Esophagus (tissue), 2 donors: ENCODE results near the gene NAPA. TPM values are rescaled to one million over a fixed set of nuclear protein-coding genes. Genes with fewer than 3 reads are reported as not detected.

Experiments used
- H3K27ac ChIP-seq, 2 donors: one replicate each; pipeline ENCODE4 v1.5.1; 2013; ENCODE audit warnings: low read depth in 2 of 2, mild to moderate bottlenecking in 2 of 2, inconsistent platforms in 1 of 2, low read length in 1 of 2, moderate library complexity in 1 of 2
- H3K27me3 ChIP-seq, 2 donors: one replicate each; pipeline ENCODE4 v1.6.1; 2013; ENCODE audit warnings: low read length in 2 of 2, control low read depth in 1 of 2, mild to moderate bottlenecking in 1 of 2; ENCODE audit not compliant: insufficient read depth in 2 of 2, control insufficient read depth in 1 of 2
- H3K36me3 ChIP-seq, 2 donors: one replicate each; pipeline ENCODE4 v1.6.1; 2013; ENCODE audit warnings: low read length in 1 of 2; ENCODE audit not compliant: control insufficient read depth in 2 of 2, insufficient read depth in 2 of 2
- H3K4me1 ChIP-seq, 2 donors: one replicate each; pipeline ENCODE4 v1.6.1; 2013; ENCODE audit warnings: low read length in 1 of 2; ENCODE audit not compliant: control insufficient read depth in 2 of 2, insufficient read depth in 2 of 2
- H3K4me3 ChIP-seq, 2 donors: one replicate each; pipeline ENCODE4 v1.5.1; 2013; ENCODE audit warnings: low read length in 2 of 2, mild to moderate bottlenecking in 2 of 2, low read depth in 1 of 2, moderate library complexity in 1 of 2
- H3K9me3 ChIP-seq, 2 donors: one replicate each; pipeline ENCODE4 v1.6.1; 2013; ENCODE audit warnings: mild to moderate bottlenecking in 2 of 2, low read depth in 1 of 2, low read length in 1 of 2, moderate library complexity in 1 of 2; ENCODE audit not compliant: control insufficient read depth in 2 of 2, insufficient read depth in 1 of 2
- whole genome bisulfite sequencing, 2 donors: extraction: QIAGEN DNeasy Blood & Tissue Kit; methylation state at CpG; one replicate each; pipeline ENCODE4 v1.1.7; 2013; 5-methylcytosine and 5-hydroxymethylcytosine counted together
- polyA plus RNA-seq, 2 donors: library from polyadenylated mRNA; stranded (reverse); fragments of 200-250 nt; gene quantifications; one replicate each; pipeline ENCODE4 v1.2.3, GENCODE V29; 2013
- donor health status: healthy with polysubstance abuse.
- donor health status: Bipolar disorder and iron deficiency.

The NAPA gene
- polyA plus RNA-seq, 2 donors, result 106 to 110 TPM

DNA sequence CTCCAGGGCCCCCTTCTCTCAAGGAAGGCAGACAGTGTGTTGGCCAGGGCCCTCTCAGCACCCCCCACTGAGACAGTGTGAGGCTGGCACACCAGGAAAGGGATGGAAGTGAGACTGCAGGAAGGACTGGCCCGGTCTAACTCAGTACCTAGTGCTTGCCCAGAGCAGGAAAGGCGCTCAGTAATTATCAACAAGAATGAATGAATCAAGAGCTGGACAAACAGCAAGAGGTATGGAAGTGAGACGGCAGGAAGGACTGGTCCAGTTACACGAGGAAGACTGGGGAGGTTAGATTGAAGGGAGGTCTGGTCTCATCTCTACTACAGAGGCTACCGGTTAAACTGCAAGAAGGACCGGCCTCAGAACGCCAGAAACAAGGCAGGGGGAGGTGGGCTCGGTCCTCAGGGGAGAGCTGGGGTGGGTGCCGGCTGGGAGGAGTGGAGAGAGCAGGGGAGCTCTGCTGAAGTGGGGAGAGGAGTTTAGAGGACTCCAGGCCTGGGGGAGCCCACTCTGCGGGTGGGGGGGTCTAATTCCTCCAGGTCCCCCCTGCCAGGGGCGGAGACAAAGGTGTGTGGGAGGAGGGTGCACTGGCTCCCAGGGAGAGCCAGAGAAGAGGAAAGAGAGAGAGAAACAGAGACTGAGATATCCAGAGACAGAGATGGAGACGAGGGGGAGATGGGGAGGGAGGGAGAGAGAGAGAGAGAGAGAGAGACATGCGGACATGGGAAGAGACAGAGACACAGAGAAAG lies 44.2 kb downstream of the NAPA start:
- WGBS, 2 donors, result 23 to 25% methylated on average over 13 of the region's 13 CpGs
- Histone ChIP-seq H3K27me3 (peaks cover 0 to 3% of the 10 kb centered on the region in 2 donors), H3K36me3 (no peaks in the 10 kb centered on the region), H3K9me3 (peaks cover 0 to 6% of the 10 kb centered on the region in 2 donors), H3K27ac (no peak overlapping the region), H3K4me3 (no peak overlapping the region), H3K4me1 (no peaks in the 10 kb centered on the region)

DNA sequence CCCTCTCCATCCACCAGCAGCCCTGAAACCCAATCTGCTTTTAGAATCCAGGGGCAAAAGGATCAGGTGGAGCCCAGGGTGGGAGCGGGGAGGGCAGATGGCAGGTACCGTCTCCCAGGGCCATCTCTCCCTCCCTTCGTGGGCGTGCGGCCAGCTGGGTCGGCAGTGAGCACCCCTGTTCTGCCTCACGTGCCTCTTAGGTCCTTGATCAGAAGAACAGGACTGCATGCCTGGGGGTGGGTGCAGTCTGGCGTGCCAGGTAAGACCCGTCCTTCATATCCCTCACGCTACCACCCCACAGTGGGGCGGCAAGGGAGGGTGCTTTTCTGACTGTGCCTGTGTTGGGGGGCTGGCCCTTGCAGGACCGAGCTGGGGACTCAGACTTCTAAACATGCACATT lies 45.1 kb downstream of the NAPA start:
- H3K27me3 ChIP-seq, result peaks cover 0 to 3% of the 10 kb centered on the region in 2 donors
- no peaks in the 10 kb centered on the region for H3K4me1 ChIP-seq
- peaks cover 0 to 6% of the 10 kb centered on the region in 2 donors for H3K9me3 ChIP-seq
- 16 to 17% methylated on average over 12 of the region's 12 CpGs for WGBS, 2 donors
- no peak overlapping the region for H3K27ac ChIP-seq
- H3K4me3 ChIP-seq, result no peak overlapping the region
- H3K36me3 ChIP-seq, result no peaks in the 10 kb centered on the region

DNA sequence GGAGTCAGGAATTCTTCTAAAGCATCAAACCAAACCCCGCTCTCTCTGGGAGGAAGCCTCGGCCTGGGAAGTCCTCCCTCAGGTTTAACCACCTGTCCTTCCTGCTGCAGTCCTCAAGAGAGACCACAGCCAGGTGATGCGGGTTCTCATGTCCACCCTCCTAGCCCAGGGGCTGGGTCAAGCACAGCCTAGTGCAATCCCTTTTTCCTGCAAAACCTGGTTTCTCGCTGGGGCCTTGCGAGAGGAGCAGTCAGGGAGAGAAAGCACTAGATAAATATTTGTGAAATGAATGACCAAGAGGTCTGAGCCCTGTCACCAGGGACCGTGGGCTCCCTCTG lies 45.5 kb downstream of the NAPA start:
- no peak overlapping the region for H3K27ac ChIP-seq
- WGBS, 2 donors, result 11 to 18% methylated on average over 6 of the region's 6 CpGs
- peaks cover 0 to 3% of the 10 kb centered on the region in 2 donors for H3K27me3 ChIP-seq
- peaks cover 0 to 6% of the 10 kb centered on the region in 2 donors for H3K9me3 ChIP-seq
- H3K36me3 ChIP-seq, result no peaks in the 10 kb centered on the region
- no peaks in the 10 kb centered on the region for H3K4me1 ChIP-seq
- no peak overlapping the region for H3K4me3 ChIP-seq

DNA sequence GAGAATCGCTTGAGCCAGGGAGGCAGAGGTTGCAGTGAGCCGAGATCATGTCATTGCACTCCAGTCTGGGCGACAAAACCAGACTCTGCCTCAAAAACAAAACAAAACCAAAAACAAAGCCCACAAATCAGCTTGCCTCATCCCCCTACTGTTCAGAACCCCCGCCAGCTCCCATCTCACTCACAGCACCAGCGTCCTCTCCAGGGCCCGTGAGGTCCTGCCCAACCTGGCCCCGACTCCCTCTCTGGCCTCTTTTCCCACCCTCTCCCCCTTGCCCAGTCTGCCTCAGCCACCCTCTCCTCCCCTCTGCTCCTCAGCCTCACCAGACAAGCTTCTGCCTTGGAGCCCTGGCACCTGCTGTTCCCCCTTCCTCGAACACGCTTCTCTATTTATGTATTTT lies 46.9 kb downstream of the NAPA start:
- Histone ChIP-seq H3K27me3 (peaks cover 0 to 3% of the 10 kb centered on the region in 2 donors), H3K9me3 (peaks cover 0 to 4% of the 10 kb centered on the region in 2 donors), H3K4me3 (no peak overlapping the region), H3K27ac (no peak overlapping the region), H3K36me3 (no peaks in the 10 kb centered on the region), H3K4me1 (no peaks in the 10 kb centered on the region)
- WGBS, 2 donors, result 42 to 48% methylated on average over 9 of the region's 9 CpGs

DNA sequence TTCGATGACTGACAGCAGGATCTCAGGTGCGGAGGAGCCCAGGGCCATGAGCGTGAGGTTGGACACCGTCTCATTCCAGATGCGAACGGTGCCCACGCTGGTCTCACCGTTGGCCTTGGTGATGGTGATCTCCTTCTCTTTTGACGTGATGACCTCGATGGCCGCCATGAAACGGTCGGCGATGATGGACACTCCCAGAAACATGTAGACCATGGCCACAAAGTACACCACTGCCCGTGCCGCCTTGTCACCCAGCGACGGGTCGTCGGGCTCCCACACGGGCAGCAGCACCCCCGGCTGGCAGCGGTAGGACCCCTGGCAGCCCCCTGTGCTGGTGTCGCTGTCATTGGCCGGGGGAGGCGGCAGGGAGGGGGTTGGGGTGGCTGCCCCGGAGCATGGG lies 48.9 kb downstream of the NAPA start:
- peaks cover 0 to 3% of the 10 kb centered on the region in 2 donors for H3K27me3 ChIP-seq
- WGBS, 2 donors, result 87 to 88% methylated on average over 27 of the region's 27 CpGs
- no peaks in the 10 kb centered on the region for H3K36me3 ChIP-seq
- peaks cover 0 to 4% of the 10 kb centered on the region in 2 donors for H3K9me3 ChIP-seq
- no peak overlapping the region for H3K27ac ChIP-seq
- H3K4me3 ChIP-seq, result no peak overlapping the region
- H3K4me1 ChIP-seq, result no peaks in the 10 kb centered on the region

DNA sequence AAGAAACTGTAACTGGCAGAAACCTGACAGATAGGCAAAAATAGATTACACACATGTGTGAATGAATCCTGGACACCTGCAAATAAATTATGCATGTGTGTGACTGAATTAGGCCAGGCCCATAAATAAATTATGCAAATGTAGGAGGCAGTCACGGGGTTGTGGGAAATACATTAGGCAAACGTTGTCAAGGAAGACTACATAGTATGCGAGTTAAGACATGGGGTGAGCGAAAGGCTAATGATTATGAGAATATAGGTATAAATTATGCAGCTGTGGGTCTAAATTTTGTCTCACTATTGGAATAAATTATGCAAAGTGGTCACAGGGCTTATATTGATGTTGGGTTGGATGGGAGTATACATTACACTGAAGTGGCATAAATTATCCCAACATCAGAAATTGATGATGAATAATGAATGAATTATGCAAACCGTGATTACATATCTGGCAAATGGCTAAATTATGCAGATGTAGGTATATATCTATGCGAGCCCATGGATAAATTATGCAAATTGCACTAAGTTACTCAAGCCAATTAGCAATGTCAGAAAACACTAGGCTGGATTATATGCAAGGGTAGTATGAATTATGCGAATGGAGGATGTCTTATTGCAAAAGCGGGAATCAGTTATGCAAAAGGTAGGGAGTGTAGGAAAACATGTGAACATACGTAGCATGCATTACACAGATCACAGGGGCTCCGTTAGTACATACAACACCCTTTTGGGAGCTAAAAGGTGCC lies 50.0 kb downstream of the NAPA start:
- no peak overlapping the region for H3K27ac ChIP-seq
- peaks cover 0 to 4% of the 10 kb centered on the region in 2 donors for H3K9me3 ChIP-seq

DNA sequence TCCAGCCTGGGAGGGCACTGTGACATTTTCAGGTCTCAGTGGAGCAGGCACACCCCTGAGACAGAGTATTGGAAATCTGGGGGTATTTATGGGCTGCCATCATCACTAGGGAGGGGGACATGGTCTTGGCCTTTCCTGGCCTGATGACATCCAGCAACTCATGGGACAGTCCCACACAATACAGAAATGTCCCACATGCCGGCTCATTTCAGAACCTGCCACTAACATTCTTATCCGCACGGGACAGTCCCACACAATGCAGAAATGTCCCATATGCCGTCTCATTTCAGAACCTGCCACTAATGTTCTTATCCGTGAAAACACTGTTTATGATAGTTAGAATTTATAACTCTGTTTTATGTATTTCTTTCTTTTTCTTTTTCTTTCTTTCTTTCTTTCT lies 53.0 kb downstream of the NAPA start:
- no peaks in the 10 kb centered on the region for H3K36me3 ChIP-seq
- 84 to 85% methylated on average over 5 of the region's 5 CpGs for WGBS, 2 donors
- H3K4me3 ChIP-seq, result no peak overlapping the region
- peaks cover 0 to 6% of the 10 kb centered on the region in 2 donors for H3K4me1 ChIP-seq
- H3K27me3 ChIP-seq, result peaks cover 0 to 11% of the 10 kb centered on the region in 2 donors
- no peak overlapping the region for H3K27ac ChIP-seq
- peaks cover 4 to 6% of the 10 kb centered on the region in 2 donors for H3K9me3 ChIP-seq

More for the DNA sequence above, 50.0 kb downstream of the NAPA start:
- H3K27me3 ChIP-seq, result peaks cover 0 to 3% of the 10 kb centered on the region in 2 donors
- WGBS, 2 donors, result 67 to 72% methylated on average over 10 of the region's 10 CpGs
- H3K4me3 ChIP-seq, result no peak overlapping the region
- H3K36me3 ChIP-seq, result no peaks in the 10 kb centered on the region
- H3K4me1 ChIP-seq, result no peaks in the 10 kb centered on the region

DNA sequence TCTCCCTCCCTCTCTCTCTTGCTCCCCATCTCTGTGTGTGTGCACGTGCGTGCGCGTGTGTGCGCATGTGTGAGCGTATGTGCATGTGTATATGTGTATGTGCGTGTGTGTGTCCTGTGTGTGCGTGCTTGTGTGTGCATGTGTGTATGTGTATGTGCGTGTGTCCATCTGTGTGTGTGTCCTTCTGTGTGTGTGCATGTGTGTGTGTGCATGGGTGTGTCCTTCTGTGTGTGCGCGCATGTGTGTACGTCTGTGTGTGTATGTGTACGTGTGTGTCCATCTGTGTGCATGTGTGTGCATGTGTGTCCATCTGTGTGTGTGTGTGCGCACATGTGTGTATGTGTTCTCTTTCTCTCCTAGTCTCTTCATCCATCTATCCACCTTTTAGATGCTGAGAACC lies 55.4 kb downstream of the NAPA start:
- Histone ChIP-seq H3K36me3 (no peaks in the 10 kb centered on the region), H3K27ac (no peak overlapping the region), H3K4me3 (no peak overlapping the region), H3K4me1 (peaks cover 0 to 7% of the 10 kb centered on the region in 2 donors), H3K9me3 (peaks cover 4 to 11% of the 10 kb centered on the region in 2 donors), H3K27me3 (peaks cover 0 to 11% of the 10 kb centered on the region in 2 donors)
- 90% methylated on average over 14 of the region's 14 CpGs for WGBS, 2 donors

DNA sequence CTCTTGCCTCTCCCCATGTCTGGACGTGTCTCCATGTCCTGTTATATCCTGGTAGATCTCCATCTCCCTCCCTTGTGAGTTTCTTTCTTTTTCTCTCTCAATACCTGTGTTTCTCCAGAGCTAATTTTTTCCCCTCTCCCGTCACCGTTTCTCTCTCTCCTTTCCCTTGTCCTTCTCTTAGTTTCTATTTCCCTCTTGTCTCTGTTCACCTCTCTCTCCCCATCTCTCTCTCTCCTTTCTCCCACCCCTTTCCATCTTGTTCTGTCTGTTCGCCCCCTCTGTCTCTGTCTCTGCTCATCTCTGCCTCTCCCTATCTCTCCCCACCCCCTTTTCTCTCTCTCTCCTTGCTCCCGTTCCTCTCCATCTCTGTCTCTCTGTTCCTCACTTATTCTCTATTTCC lies 56.2 kb downstream of the NAPA start:
- H3K4me1 ChIP-seq, result peaks cover 0 to 7% of the 10 kb centered on the region in 2 donors
- H3K9me3 ChIP-seq, result peaks cover 4 to 11% of the 10 kb centered on the region in 2 donors
- WGBS, 2 donors, result 22 to 46% methylated on average over 5 of the region's 5 CpGs
- no peak overlapping the region for H3K27ac ChIP-seq
- H3K4me3 ChIP-seq, result no peak overlapping the region
- peaks cover 0 to 11% of the 10 kb centered on the region in 2 donors for H3K27me3 ChIP-seq
- no peaks in the 10 kb centered on the region for H3K36me3 ChIP-seq
